AG09319 (cell line): ENCODE measurements around the gene ABCA5.
"Not testable (repeated sequence)": the region's sequence is repeated elsewhere in the genome, so short reads cannot be mapped to it uniquely, and the experiment has no call there.

Source experiments
- DNase-seq: peaks from one replicate; pipeline ENCODE4 v3.0.0-alpha.2; 2010; ENCODE audit warnings: low read depth; ENCODE audit errors: extremely low read depth
- TF ChIP-seq, protein P1 (sequence below): IDR thresholded peaks from 2 replicates; pipeline ENCODE4 v1.5.1; 2011; ENCODE audit warnings: low read depth, mild to moderate bottlenecking, inconsistent platforms, low read length, moderate library complexity

Gene ABCA5

DNA sequence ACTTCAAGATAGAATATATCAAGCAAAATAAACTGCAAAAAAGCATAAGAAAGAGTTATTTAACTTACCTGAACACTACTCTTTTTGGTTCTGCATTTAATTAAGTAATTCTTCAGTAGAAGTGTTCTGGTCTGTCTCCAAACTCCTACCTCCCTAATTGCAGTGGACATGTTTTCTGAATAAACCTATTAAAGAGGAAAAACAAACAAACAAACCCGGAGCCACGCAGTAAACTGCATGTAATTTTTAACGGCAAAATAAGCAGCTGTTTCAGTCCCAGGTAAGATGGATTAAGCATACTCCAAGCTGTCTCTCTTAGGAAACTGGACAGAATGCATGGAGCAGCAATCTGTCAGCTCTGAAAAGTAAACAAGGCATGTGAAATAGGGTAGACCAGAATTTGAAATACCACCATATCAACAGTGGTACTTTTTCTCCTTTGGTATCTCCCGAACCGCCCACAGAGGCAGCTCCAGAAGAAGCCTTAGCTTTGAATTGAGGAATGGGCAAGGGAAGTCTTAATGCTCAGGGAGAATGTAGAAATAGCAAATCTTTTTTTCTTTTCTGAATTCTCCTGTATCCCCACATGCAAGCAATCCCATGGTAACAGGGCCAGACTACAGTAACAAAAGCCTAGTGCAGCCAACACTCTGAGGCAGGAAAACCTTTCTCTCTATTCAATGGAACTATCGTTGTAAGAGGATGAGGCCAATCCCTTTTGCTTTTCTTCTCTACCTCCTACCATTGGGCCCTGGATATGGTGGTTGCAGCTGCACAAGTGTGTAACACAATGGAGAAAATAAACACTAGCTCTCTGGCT lies 12.5 kb downstream of the ABCA5 start:
- TF ChIP-seq, protein P1, sequence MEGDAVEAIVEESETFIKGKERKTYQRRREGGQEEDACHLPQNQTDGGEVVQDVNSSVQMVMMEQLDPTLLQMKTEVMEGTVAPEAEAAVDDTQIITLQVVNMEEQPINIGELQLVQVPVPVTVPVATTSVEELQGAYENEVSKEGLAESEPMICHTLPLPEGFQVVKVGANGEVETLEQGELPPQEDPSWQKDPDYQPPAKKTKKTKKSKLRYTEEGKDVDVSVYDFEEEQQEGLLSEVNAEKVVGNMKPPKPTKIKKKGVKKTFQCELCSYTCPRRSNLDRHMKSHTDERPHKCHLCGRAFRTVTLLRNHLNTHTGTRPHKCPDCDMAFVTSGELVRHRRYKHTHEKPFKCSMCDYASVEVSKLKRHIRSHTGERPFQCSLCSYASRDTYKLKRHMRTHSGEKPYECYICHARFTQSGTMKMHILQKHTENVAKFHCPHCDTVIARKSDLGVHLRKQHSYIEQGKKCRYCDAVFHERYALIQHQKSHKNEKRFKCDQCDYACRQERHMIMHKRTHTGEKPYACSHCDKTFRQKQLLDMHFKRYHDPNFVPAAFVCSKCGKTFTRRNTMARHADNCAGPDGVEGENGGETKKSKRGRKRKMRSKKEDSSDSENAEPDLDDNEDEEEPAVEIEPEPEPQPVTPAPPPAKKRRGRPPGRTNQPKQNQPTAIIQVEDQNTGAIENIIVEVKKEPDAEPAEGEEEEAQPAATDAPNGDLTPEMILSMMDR = no peak
- DNase-seq = no peak

DNA sequence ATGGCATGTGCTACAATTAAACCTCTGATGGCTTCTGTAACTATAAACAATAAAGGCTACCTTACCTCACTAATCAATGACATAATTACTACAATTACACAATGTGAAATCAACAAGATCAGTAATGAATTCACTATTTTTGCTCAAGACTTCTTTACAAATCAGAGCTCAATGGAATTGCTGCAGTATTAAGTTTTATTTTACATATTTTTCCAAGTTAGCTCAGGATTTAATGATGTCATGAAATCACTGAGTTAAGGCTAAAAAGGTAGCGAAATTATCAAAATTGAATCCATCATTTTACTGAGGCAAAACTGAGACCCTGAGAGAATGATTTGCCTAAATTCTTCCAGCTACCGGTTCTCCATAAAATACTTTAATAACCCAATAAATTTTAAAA lies 21.8 kb downstream of the ABCA5 start:
- DNase-seq = no peak
- TF ChIP-seq, protein P1 = no peak

DNA sequence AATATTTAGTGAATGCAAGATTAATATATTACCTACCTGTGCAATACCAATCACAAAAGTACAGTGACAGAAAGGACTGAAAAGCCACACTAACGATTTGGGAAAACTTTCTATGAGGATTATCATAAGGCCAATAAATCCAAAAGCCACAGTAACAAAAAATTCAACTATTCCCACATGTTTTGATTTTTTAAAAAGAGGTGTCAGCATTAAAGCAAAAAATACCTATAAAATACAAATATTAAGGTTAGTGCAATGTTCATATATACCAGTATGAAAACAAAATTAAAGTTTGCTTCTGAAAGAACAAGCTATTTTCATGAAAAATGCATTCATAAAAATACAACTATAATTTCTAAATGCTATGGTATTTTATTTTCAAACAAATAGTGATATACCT lies 24.3 kb downstream of the ABCA5 start:
- no peak for DNase-seq
- TF ChIP-seq, protein P1 = no peak

DNA sequence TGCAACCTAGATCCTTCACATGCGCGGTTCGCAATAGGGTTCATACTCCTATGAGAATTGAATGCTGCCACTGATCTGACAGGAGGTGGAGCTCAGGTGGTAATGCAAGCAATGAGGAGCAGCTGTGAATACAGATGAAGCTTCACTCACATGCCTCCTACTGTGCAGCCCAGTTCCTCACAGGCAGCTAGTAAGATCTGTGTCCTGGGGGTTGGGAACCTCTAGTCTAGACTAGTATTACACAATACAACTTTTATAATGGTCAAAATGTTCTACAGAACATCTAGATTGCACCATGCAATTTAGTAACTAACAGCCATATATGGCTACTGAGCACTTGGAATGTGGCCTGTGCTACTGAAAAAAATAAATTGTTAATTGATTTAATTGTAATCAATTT lies 26.7 kb downstream of the ABCA5 start:
- DNase-seq = no peak
- TF ChIP-seq, protein P1 = no peak

DNA sequence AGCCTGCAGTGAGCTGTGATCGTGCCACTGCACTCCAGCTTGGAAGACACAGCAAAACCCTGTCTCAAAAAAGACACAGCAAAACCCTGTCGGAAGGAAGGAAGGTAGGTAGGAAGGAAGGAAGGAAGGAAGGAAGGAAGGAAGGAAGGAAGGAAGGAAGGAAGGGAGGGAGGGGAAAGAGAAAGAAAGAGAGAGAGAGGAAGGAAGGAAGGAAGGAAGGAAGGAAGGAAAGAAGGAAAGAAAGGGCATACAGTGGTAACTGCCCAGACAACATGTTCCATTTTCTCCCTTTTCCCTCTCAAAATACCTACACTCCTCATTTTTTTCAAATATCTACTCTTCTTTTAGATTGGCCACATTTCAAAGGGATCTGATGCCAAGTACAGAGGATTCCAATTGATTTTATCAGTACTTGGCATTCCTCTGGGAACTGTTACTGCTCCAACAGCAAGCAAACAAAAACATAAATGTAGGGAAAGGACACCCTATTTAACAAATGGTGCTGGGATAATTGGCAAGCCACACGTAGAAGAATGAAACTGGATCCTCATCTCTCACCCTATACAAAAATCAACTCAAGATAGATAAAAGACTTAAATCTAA lies 28.7 kb downstream of the ABCA5 start:
- DNase-seq = not testable (repeated sequence)

DNA sequence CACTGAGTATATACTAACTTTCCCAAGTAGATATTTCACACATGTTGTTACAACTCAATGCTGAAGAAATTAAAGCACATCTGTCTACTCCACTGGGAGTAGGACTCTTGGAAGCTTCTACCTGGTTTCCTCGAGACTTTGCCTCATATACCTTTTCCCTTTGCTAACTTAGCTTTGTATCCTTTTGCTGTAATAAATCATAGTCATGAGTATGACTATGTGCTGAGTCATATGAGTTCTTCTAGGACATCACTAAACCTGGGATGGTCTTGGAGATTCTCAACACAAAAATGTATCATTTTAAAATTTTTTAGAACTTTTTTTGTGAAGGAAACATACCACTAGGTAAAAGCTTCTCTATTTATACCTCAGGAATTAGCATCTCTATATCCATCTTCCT lies 39.8 kb downstream of the ABCA5 start:
- TF ChIP-seq, protein P1 = no peak
- no peak for DNase-seq

DNA sequence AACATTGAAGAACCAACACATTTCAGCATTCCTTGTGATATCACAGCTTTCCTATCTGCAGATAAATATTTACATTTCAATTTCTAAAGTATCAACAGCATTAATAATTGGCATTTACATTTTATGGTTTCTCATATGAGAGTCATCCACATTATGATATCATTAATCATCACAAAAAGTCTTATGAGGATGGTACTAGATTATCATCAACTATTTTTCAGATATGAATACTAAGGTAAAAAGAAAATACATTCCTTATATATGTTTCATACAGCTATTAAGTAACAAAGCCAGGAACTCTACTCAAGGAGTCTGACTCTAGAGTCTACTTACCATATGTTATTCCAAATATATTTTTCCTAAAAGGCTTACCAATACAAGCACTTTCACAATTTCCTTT lies 40.7 kb downstream of the ABCA5 start:
- no peak for DNase-seq
- TF ChIP-seq, protein P1 = no peak
